WTC11 (cell line): Measurements from ENCODE around the gene NAV2. TPM values are rescaled to one million over a fixed set of nuclear protein-coding genes. Genes with fewer than 3 reads are reported as not detected.

Experiments
- ATAC-seq: fragments of 200-7000 bp; cut with Tn5 transposase; 2 replicates; pipeline ENCODE4 v1.10.0; 2021; ENCODE audit warnings: mild to moderate bottlenecking, moderate library complexity
- CTCF ChIA-PET: fragments of 300-600 bp; sonication (Branson Sonifier 250); formaldehyde crosslinking; loops from one replicate; lab custom pipeline; 2021; ENCODE audit warnings: antibody characterized with exemption; lab: Charles Lee
- POLR2A ChIA-PET: fragments of 350-600 bp; sonication (Branson Sonifier 250); formaldehyde crosslinking; loops from one replicate; lab custom pipeline; 2021; ENCODE audit warnings: antibody characterized with exemption; lab: Charles Lee
- DNase-seq: peaks from one replicate; pipeline ENCODE4 v3.0.0; 2021; ENCODE audit warnings: low spot score
- H3K27ac Mint-ChIP-seq: 2 replicates; pipeline ENCODE4 v1.8.0; 2021; ENCODE audit warnings: mixed read lengths
- H3K27me3 Mint-ChIP-seq: 2 replicates; pipeline ENCODE4 v1.8.0; 2021; ENCODE audit warnings: low read depth, mild to moderate bottlenecking, moderate library complexity, mixed read lengths
- H3K36me3 Mint-ChIP-seq: 2 replicates; pipeline ENCODE4 v1.8.0; 2021; ENCODE audit warnings: mixed read lengths
- H3K4me1 Mint-ChIP-seq: 2 replicates; pipeline ENCODE4 v1.8.0; 2022; ENCODE audit warnings: mixed read lengths
- H3K4me3 Mint-ChIP-seq: 2 replicates; pipeline ENCODE4 v1.8.0; 2021; ENCODE audit warnings: mild to moderate bottlenecking, moderate library complexity, mixed read lengths
- H3K9me3 Mint-ChIP-seq: 2 replicates; pipeline ENCODE4 v1.8.0; 2021; ENCODE audit warnings: mixed read lengths
- ATF6 ChIP-seq: sonication (generic); formaldehyde crosslinking; IDR thresholded peaks from 2 replicates; pipeline ENCODE4 v1.8.1; 2023; ENCODE audit warnings: mild to moderate bottlenecking, missing genetic modification reagents
- CREM ChIP-seq: sonication (generic); formaldehyde crosslinking; IDR thresholded peaks from 2 replicates; pipeline ENCODE4 v1.8.1; 2022; ENCODE audit warnings: mild to moderate bottlenecking, missing genetic modification reagents, moderate library complexity
- E2F5 ChIP-seq: sonication (generic); formaldehyde crosslinking; IDR thresholded peaks from 2 replicates; pipeline ENCODE4 v1.8.1; 2022; ENCODE audit warnings: mild to moderate bottlenecking, moderate library complexity, missing genetic modification reagents
- EMX1 ChIP-seq: fragments of 250-450 bp; sonication (Bioruptor Pico); IDR thresholded peaks from 2 replicates; pipeline ENCODE4 v1.8.0; 2021; ENCODE audit warnings: mild to moderate bottlenecking
- JAZF1 ChIP-seq: fragments of 250-450 bp; sonication (Bioruptor Pico); IDR thresholded peaks from 2 replicates; pipeline ENCODE4 v1.9.0; 2021; ENCODE audit warnings: moderate library complexity, mild to moderate bottlenecking, inconsistent platforms
- MLX ChIP-seq: sonication (generic); formaldehyde crosslinking; IDR thresholded peaks from 2 replicates; pipeline ENCODE4 v1.8.1; 2023; ENCODE audit warnings: mild to moderate bottlenecking, missing genetic modification reagents, moderate library complexity
- NR3C1 ChIP-seq: sonication (generic); formaldehyde crosslinking; conservative IDR thresholded peaks from 2 replicates; pipeline ENCODE4 v1.8.1; 2023; ENCODE audit warnings: low read depth, mild to moderate bottlenecking, missing genetic modification reagents
- RORB ChIP-seq: fragments of 250-450 bp; sonication (Bioruptor Pico); IDR thresholded peaks from 2 replicates; pipeline ENCODE4 v1.9.0; 2021; ENCODE audit warnings: mild to moderate bottlenecking
- SMAD3 ChIP-seq: sonication (generic); formaldehyde crosslinking; IDR thresholded peaks from 2 replicates; pipeline ENCODE4 v1.8.0; 2022; ENCODE audit warnings: missing genetic modification reagents, mild to moderate bottlenecking, borderline replicate concordance
- USF2 ChIP-seq: sonication (generic); formaldehyde crosslinking; IDR thresholded peaks from 2 replicates; pipeline ENCODE4 v1.8.1; 2023; ENCODE audit warnings: mild to moderate bottlenecking, missing genetic modification reagents, moderate library complexity
- ZBTB43 ChIP-seq: sonication (generic); formaldehyde crosslinking; IDR thresholded peaks from 2 replicates; pipeline ENCODE4 v1.8.1; 2023; ENCODE audit warnings: mild to moderate bottlenecking, missing genetic modification reagents
- ZNF121 ChIP-seq: sonication (generic); formaldehyde crosslinking; IDR thresholded peaks from 2 replicates; pipeline ENCODE4 v1.8.0; 2023; ENCODE audit warnings: missing genetic modification reagents
- ZNF263 ChIP-seq: sonication (generic); formaldehyde crosslinking; IDR thresholded peaks from 2 replicates; pipeline ENCODE4 v1.8.1; 2022; ENCODE audit warnings: low read depth, mild to moderate bottlenecking, moderate library complexity, missing genetic modification reagents
- ZNF416 ChIP-seq: fragments of 250-450 bp; sonication (Bioruptor Pico); IDR thresholded peaks from 2 replicates; pipeline ENCODE4 v1.9.0; 2021; ENCODE audit warnings: mild to moderate bottlenecking, inconsistent platforms
- ZNF512 ChIP-seq: sonication (generic); formaldehyde crosslinking; IDR thresholded peaks from 2 replicates; pipeline ENCODE4 v1.8.1; 2022; ENCODE audit warnings: missing genetic modification reagents, borderline replicate concordance
- ZNF532 ChIP-seq: fragments of 250-450 bp; sonication (Bioruptor Pico); IDR thresholded peaks from 2 replicates; pipeline ENCODE4 v1.9.0; 2021; ENCODE audit warnings: mild to moderate bottlenecking, borderline replicate concordance
- total RNA-seq: library from RNA; stranded (reverse); gene quantifications from 3 replicates; pipeline ENCODE4 v1.2.3, GENCODE V29; 2021

The NAV2 gene
- total RNA-seq, 1 experiment from 2014 or later = 42.8 TPM

- no peaks in the 10 kb centered on the region for H3K9me3 Mint-ChIP-seq
- H3K4me3 Mint-ChIP-seq = no peak overlapping the region
- DNase-seq = no peak
- no peaks in the 10 kb centered on the region for H3K27me3 Mint-ChIP-seq
- H3K36me3 Mint-ChIP-seq = peaks cover 37% of the 10 kb centered on the region
- no peak overlapping the region for H3K27ac Mint-ChIP-seq
- no peak for TF ChIP-seq MLX (CRISPR knock-in tag)
- no peak for TF ChIP-seq ZNF121 (CRISPR knock-in tag)
- no peak for TF ChIP-seq ZBTB43
- no peak for TF ChIP-seq CREM (CRISPR knock-in tag)
- no peak for TF ChIP-seq ZNF416 (CRISPR knock-in tag)
- TF ChIP-seq E2F5 (CRISPR knock-in tag) = no peak
- no peak for TF ChIP-seq ATF6 (CRISPR knock-in tag)
- TF ChIP-seq ZNF512 = no peak
- TF ChIP-seq EMX1 (CRISPR knock-in tag) = no peak
- TF ChIP-seq, all 79 proteins: peak for 0
- ChIA-PET CTCF (interaction anchor here (0.7 to 1.8 kb wide), 2 partner anchors 20 to 177 kb away, joined by 3 to 6 read pairs; no protein-coding TSS in a partner anchor), POLR2A (no interaction called here)
- H3K4me1 Mint-ChIP-seq = no peaks in the 10 kb centered on the region; the same call in 1 of the 2 replicates
- no peak for ATAC-seq
Measured at GRCh38 chr11:20113149-20113438, 400.5 kb downstream of the NAV2 start.

GRCh38 chr11:20114588-20114987 is 402.0 kb downstream of the NAV2 start:
- Mint-ChIP-seq H3K27me3 (no peaks in the 10 kb centered on the region), H3K9me3 (no peaks in the 10 kb centered on the region), H3K36me3 (peaks cover 44% of the 10 kb centered on the region), H3K27ac (no peak overlapping the region), H3K4me3 (no peak overlapping the region), H3K4me1 (no peaks in the 10 kb centered on the region; the same call in 1 of the 2 replicates)
- DNase-seq = no peak
- no peak for TF ChIP-seq JAZF1
- no peak for TF ChIP-seq USF2
- no peak for TF ChIP-seq SMAD3
- no peak for TF ChIP-seq NR3C1 (CRISPR knock-in tag)
- TF ChIP-seq ZNF263 = no peak
- TF ChIP-seq RORB (CRISPR knock-in tag) = no peak
- no peak for TF ChIP-seq ZNF532 (CRISPR knock-in tag)
- ChIA-PET POLR2A (no interaction called here), CTCF (interaction anchor here (0.9 kb wide), 1 partner anchor 18 kb away, joined by 3 read pairs; no protein-coding TSS in a partner anchor)
- no peak for ATAC-seq
